T1000 (cell line): ENCODE data around the gene HDGFL3.
A peak's percentile ranks its signal among the peaks of the same experiment; 100 is the strongest.
"Not testable (repeated sequence)": the region's sequence is repeated elsewhere in the genome, so short reads cannot be mapped to it uniquely, and the experiment has no call there.

Experiments
- DNase-seq: peaks from one replicate; lab custom pipeline; 2025; ENCODE audit warnings: mixed read lengths; lab: John Stamatoyannopoulos, UW

The HDGFL3 gene

DNA sequence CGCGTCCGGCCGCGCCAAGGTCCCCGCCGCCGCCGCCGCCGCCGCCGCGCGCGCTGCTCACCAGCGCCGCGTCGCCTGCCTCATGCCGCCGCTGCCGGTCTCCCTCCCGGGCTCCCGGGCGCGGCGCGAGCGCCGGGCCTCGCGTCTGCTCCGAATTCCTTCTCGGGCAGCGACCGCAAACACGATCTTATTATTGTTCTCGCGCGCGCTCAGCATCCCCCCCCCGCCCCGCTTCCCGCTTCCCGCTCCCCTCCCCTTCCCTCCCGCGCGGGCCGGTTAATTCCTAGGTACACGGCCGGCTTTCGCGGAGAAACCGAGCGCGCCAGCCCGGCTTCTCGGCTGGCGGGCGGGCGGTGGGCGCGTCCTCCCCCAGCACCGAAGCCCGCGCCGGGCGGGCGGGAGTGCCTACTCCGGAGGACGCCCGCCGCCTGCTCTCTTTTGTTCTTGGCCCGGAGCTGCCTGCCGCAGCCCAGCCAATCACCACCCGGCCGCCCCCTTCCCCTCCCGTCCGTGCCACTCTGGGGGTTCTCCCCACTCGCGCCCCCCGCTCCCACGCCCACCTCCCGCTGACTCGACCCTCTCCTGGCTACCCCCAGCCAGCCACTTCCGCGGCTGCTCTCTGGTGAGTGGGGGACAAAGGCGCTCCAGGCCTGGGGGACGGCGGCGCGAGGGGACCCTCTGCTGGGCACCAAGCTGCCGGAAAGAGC, at the start of gene HDGFL3:
TSS of gene HDGFL3 (minus strand) at position 164 of the 707 bp plus-strand sequence. CDS start 409 bp downstream, outside the sequence.
- DNase-seq = no peak

DNA sequence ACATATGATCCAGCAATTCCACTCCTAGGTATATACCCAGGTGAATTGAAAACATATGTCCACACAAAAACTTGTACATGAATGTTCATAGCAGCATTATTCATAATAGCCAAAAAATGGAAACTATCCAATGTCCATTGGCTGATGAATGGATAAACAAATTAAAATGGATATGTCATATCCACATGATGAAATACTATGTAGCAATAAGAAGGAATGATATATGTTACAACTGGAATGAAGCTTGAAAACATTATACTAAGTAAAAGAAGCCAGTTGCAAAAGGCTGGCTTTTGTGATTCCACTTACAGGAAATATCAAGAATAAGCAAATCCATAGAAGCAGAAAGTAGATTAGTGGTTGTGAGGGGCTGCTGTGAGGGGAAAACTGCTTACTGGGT, 43.2 kb upstream of the HDGFL3 start:
- DNase-seq = no peak

DNA sequence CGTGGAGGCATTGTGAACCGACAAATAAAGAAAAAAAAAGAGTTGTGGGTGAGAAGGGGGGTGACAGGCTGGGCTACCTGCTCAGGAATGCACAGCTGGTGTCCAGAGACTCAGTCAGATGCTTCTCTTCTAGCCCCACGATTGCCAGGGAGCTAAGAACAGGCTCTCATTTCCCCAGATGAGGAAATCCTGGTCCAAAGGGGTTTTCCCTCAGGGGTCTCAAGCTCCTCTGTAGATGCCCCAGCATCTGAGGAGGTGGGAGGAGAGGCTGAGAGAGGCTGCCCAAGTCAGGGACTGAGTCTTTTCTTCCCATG, 41.4 kb upstream of the HDGFL3 start:
- no peak for DNase-seq

DNA sequence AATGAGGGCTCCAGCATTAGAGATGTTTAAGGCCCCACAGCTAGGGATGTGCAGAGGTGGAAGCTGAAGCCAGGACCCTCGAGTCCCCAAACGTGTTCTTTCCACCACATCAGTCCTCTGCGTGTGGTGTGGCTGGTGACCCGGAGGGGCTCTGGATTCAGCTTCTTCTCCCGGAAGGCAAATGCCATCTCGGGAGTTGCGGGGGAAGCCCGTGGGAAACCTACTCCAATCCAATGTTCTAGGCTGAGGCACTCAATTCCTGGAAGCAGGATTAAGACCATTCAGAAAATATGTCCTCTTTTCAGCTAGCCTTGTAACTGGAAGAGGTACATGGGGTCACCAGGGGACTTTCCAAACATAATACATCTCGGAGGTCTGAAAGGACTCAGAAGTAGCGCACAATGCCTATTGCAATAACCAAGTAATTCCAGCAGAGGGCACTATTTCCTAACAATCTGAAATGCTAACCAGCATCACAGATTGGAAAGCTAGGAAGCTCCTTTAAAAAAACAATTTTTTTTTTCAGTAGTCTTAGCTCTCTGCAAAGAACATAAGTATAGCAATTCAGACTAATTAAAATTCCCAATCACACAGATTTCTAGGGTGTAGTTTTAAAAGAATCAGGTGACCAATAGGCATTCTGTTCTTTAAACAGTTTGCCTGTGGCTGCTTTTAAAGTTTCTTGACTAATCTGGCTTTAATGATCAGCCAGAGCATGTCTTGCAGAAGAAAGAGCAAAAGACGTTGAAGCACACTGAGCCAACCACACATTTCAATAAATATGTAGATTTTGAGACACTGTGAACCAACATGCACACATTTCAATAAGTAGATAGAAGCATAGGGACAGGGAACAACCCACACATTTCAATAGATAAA, 40.8 kb upstream of the HDGFL3 start:
- peak; percentile 6 for DNase-seq

DNA sequence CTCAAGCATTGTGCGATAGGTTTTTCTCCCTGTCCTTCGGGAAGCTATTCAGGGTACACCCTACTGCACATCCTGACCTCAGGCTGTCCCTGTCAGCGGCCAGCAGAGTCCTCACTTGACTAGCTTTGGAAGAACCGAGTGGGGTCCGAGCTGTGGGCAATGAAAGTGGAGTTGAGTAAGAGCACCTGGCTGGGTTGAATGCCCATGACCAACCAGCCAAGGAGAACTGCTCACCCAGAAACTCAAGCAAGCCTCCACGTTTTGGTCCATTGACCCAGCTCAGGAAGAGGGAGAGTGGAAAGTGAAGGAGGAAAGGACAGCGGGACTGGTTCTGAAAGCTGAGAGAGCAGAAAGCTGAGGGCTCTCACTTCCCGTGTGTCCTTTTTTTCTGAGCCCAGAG, 36.0 kb upstream of the HDGFL3 start:
- no peak for DNase-seq

DNA sequence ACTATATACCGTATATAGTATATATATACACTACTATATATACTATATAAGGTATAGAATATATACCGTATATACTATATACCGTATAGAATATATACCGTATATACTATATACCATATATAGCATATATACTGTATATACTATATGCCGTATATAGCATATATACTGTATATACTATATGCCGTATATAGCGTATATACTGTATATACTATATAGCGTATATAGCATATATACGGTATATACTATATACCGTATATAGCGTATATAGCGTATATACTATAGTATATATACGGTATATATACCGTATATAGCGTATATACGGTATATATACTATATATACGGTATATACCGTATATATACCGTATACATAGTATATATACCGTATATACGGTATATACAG, 22.6 kb upstream of the HDGFL3 start:
- DNase-seq = no peak

DNA sequence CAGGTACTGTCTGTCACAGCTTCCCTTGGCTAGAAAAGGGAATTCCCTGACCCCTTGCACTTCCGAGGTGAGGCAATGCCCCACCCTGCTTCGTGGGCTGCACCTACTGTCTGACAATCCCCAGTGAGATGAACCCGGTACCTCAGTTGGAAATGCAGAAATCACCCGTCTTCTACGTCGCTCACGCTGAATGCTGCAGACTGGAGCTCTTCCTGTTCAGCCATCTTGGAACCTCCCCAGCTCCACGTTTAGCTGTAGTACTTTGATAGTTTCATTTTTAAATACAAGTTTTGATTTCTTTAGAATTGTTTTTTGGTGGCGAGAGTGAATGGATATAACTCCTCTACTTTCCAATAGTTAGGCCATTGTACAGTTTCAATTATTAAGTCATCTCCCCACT, 17.8 kb upstream of the HDGFL3 start:
- DNase-seq = no peak

DNA sequence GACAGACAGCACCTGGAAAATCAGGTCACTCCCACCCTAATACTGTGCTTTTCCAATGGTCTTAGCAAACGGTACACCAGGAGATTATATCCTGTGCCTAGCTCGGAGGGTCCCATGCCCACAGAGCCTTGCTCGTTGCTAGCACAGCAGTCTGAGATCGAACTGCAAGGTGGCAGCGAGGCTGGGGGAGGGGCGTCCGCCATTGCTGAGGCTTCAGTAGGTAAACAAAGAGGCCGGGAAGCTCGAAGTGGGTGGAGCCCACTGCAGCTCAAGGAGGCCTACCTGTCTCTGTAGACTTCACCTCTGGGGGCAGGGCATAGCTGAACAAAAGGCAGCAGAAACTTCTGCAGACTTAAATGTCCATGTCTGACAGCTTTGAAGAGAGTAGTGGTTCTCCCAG, 14.2 kb upstream of the HDGFL3 start:
- not testable (repeated sequence) for DNase-seq

DNA sequence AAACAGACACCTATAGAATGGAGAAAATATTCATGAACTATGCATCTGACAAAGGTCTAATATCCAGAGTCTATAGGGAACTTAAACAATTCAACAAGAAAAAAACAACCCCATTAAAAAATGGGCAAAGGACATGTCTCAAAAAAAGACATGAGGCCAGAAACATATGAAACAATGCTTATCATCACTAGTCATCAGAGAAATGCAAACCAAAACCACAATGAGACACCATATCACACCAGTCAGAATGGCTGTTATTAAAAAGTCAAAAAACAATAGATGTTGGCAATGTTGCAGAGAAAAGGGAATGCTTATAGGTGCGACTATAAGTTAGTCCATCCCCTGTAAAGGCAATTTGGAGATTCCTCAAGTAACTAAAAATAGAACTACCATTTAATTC, 11.4 kb upstream of the HDGFL3 start:
- no peak for DNase-seq

DNA sequence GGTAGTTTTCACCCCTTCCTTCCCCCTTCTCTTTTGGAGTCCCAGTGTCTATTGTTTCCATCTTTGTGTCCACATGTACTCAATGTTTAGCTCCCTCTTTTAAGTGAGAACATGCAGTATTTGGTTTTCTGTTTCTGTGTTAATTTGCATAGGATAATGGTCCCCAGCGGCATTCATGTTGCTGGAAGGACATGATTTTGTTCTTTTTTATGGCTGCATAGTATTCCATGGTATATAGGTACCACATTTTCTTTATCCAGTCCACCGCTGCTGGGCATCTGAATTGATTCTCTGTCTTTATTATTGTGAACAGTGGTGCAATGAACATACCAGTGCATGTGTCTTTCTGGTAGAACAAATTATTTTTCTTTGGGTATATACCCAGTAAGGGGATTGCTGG, 7.7 kb upstream of the HDGFL3 start:
- DNase-seq = no peak

DNA sequence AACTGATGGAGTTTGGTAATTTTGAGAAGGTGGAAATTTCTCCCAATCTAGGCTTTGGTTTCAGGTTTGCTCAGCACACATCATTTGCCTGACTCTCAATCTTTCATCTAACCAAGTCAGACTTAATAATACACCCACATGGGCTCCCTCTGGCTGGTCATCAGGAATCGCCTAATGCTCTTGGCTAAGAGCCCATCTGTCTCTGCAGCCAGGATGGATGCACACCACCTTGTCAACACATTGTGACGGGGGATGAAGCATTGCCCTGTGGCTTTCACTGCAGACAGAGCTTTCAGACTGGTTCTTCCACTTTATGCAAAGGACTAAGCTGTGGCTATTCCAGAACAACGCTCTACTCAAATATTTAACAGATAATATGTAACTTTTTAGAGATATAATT, 3.0 kb upstream of the HDGFL3 start:
- DNase-seq = no peak

DNA sequence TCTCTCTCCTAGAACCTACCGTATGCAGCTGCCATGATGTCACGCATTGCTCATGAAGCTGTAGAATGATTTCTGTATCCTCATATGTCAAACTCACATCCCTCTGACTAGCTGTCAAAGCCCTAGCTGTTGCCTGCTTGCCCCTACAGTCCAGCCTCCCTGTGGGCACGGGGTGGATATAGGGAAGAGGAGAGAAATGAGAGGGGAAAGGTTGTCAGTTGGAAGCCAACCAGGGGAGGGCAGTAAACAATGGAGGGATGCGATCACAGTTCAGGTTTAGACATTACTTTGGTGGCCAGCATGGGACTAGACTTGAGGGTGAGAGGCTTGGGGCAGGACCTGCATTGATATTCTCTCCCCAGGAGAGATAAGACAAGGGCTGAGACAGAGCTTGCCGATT, 1.7 kb upstream of the HDGFL3 start:
- DNase-seq = no peak

DNA sequence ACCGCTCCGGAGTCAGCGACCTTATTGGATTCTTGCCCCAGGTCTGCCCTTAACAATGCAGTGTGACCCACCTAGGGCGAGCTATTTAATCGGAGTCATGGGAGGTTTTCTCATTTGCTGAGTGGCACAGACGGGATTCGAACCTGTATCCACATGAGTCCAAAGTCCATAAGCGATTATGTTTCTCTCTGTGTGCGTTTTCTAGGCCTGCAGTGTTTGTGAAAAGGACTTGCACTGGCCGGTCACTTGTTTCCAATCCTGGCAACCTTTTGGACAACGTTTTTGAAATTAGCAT, 691 bp upstream of the HDGFL3 start:
- no peak for DNase-seq

DNA sequence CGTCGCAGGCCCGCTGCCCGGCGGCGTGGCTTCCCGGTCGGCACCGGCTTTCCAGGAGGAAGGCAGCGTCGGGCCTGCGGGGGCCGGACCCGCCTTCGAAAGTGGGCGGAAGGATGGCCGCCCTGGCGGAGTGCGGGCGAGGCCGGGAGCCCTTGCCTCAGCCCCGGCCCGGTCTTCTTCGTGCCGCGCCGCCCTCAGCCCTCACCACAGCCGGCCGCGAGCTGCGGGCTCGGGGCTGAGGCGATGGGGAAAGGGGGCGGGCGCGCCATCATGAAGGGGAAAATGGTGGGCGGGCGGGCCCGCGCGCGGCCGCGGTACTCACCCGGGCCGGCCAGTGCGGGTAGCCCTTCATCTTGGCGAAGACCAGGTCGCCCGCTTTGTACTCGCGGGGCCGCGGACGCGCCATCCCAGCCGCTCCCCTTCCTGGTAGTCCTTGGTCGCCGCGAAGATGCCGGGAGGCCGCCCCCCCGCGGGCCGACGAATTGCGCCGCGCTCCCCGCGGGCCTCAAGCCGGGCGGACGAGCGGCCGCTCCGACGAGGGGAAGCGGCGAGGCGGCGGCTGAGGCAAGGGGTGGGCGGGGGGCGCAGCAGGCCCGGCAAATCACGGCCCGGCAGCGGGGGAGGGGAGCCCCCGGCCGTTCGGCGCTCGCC, 489 bp downstream of the HDGFL3 start:
- no peak for DNase-seq

DNA sequence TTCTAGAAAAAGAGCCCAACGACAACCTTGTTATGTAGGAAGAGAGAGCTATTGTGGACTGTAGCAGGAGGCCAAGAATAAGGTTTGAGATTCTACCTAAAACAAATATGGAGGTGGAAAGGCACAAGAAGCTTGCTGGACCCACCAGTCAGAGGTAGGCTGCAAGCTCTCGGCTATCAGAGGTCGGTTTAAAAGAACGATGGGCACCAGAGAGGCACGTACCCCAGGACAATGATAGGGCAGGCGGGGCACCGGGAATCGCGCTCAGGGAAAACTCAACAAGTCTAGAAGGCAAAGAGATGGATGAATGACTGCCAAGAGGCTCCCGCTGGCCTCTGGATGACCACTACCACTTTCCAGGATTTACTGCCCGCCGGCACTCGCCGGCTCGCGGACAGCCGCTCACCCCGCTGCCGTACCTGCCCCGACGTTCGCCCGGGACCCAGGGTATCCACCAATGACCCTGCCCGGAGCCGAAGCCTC, 1.1 kb downstream of the HDGFL3 start:
- DNase-seq = no peak

DNA sequence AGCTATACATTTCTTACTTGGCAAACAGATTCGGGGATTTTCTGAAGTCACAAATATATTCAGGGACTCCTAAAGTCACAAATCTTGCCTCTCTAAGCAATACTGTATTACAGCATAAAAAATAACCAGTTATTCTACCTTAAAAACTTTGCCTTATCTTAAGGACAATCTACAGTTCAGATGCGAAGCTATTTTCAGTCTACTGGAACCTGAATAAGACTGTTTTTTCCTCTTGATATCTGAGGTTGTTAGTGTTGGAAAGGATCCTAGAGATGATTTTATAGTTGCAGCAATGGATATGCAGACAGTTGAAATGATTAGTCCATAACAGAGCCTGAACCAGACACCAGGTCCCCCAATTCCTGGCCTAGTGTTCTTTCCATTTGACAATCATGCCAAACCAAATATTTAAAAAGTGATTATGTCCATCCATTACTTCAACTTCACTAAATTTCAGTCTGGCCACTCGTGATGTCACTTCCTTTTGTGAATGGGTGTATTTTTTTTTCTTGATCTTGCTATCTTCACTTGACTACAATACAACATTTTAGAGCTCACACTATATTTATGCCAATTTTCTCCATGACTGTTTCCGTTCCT, 1.8 kb downstream of the HDGFL3 start:
- DNase-seq = no peak

DNA sequence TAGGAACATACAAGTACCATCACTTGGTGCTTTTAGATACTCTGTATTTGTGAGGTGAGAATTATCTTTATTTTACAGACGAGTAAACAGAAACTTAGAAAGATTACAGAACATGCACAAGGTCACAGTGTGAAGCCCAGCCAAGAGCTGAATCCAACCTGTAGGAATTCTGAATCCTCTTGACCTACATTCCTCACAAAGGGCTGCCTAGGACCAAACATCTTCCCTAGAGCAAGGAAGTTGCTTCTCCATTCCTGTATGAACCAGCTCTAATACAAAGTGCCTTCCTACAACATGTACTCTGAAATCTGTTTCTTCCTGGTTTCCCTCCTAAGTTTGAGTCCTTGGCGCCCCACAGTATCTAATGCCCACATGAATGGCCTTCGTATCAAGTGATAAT, 2.9 kb downstream of the HDGFL3 start:
- no peak for DNase-seq

DNA sequence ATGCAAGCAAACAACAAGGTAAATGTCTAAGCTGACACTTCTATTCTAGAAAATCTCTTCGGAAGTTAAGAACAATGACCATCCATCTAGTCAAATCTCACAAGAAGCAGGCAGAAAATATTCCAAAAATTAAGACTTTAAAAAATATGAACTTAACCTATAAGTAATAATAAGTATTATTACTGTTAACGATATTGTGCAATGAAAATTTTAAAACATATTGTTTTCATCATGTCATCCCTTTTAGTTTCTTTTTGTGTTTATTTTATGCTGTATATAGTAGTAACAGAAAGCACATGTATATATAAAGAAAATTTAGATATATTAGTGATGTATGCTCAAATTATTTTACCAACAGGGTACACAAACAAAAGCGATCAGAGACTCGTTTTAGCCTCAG, 4.1 kb downstream of the HDGFL3 start:
- DNase-seq = no peak

DNA sequence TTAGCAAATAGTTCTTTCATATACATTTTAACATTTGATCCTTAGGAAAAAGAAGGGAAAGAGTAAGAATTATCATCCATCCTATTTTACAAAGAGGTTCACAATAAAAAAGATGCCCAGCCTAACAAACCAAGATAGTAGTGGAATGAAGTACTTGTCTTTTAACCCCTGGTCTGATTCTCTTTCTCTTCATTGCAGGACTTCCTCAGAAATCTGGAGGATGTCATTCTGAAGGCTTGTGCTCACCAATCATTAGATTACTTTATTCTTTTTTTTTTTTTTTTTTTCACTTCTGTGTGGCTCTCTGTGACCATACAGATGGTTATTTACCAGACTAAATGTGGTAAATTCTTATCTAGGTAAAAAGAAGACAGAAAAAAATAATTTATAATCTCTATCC, 7.0 kb downstream of the HDGFL3 start:
- no peak for DNase-seq

DNA sequence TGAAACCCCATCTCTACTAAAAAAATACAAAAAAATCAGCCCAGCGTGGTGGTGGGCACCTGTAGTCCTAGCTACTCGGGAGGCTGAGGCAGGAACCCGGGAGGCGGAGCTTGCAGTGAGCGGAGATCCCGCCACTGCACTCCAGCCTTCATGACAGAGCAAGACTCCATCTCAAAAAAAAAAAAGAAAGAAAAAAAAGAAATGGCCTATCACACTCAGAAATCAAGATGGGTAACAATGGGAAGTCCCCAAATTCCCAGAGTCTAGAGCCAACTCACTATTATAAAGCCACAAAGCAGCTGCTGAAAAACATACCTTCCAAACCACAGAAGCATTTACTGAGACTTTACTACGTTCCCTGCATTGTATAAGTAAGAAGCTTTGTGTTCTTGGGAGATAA, 7.5 kb downstream of the HDGFL3 start:
- no peak for DNase-seq

DNA sequence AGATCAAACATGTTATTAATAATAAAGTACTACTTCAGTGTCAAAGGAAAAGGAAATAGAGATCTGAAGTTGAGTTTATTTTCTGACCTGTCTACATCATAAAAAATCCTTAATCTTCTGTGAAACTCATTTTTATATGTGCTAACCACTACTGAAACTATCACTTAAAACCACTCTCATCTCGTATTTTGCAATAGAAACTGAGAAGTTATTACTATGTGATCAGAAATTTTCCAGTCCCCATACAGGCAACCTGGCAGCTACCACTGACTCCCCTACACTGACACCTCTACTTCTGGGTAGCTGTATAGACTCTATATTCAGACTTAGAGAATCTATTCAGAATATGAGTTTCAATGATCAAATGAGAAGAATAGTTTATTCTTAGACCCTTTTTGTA, 8.3 kb downstream of the HDGFL3 start:
- no peak for DNase-seq

DNA sequence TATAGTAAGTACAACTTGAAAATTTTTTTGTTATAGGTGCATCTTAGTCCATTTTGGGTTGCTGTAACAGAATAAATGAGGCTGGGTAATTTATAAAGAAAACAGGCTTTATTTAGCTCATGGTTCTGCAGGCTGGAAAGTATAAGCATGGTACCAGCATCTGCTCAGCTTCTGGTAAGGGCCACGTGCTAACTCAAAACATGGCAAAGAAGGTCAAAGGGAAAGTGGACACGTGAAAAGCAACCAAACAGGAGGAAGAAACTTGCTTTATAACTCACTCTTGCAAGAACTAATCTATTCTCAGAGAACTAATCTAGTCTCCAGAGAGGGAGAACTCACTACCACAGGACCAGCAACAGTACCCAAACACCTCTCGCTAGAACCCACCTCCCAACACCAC, 9.1 kb downstream of the HDGFL3 start:
- DNase-seq = no peak

DNA sequence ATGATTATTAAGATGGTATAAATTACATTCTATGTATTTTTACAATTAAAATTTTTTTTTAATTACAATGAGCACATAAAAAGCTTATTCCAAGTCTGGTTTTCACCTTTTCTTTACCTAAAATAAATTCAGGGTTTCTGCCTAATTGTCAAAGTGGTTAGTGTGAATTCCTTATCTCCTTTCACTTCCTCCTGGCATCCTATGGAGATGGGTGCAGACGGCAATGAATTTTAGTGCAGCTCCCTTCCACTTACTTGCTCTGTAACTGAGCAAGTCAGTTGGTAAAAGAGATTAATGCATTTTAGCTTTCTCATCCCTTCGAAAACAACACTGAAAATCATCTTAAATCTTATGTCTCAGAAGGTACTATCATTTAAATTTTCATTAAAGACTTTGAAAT, 13.1 kb downstream of the HDGFL3 start:
- no peak for DNase-seq
